K562 (cell line): Measurements from ENCODE around the gene NOBOX. TPM values are rescaled to one million over a fixed set of nuclear protein-coding genes. Genes with fewer than 3 reads are reported as not detected.
"Not testable (repeated sequence)": the region's sequence is repeated elsewhere in the genome, so short reads cannot be mapped to it uniquely, and the experiment has no call there.

Experiments
- ATAC-seq: fragments of 200-7000 bp; cut with Tn5 transposase; 3 replicates; pipeline ENCODE4 v1.9.1; 2020; ENCODE audit warnings: moderate library complexity
- BruUV-seq: library from RNA; stranded (reverse); fragments of 400-500 nt; replicated peaks from 2 replicates; lab custom pipeline; 2021; lab: Mats Ljungman, UMichigan
- CTCF ChIA-PET: fragments of 300-600 bp; formaldehyde crosslinking; extraction: SDS; loops from one replicate; lab custom pipeline; 2021; ENCODE audit warnings: low intra/inter-chr PET ratio; lab: Yijun Ruan, JAX
- POLR2A ChIA-PET: fragments of 300-600, 350-650 bp; sonication (Branson Sonifier 250); formaldehyde crosslinking; extraction: SDS; loops from one replicate; lab custom pipeline; 2021; ENCODE audit warnings: antibody characterized with exemption, inconsistent platforms; lab: Yijun Ruan, JAX
- DNase-seq, 4 experiments: peaks; one replicate each; pipeline versions ENCODE4 v3.0.0 to v3.0.0-alpha.2; 2011 to 2018; ENCODE audit warnings: low spot score in 3 of 4, mixed read lengths in 3 of 4; ENCODE audit errors: extremely low read depth in 1 of 4
- FAIRE-seq: peaks from 2 replicates; lab custom pipeline; 2011; peaks lifted over from hg19 to GRCh38; lab: Jason Lieb, UNC
- H2AFZ ChIP-seq: 2 replicates; pipeline ENCODE4 v1.6.0; 2011; ENCODE audit warnings: low read depth, low read length, control low read depth, inconsistent platforms
- H3K27ac ChIP-seq: fragments of 200-600 bp; 3 replicates; pipeline ENCODE4 v1.8.0; 2011; ENCODE audit warnings: low read depth, mild to moderate bottlenecking, control low read depth, inconsistent platforms, low read length, moderate library complexity, mixed read lengths; ENCODE audit errors: extremely low read depth
- H3K27me3 ChIP-seq, 2 experiments: fragments of 300-600 bp in 1 of 2; 2 replicates in 1 of 2; 3 replicates in 1 of 2; pipeline versions ENCODE4 v1.6.0 to v1.8.0; 2011; ENCODE audit warnings: inconsistent platforms in 2 of 2, low read length in 2 of 2, mild to moderate bottlenecking in 1 of 2, mixed read lengths in 1 of 2, moderate library complexity in 1 of 2; ENCODE audit not compliant: control insufficient read depth in 2 of 2, insufficient read depth in 2 of 2
- H3K36me3 ChIP-seq: fragments of 300-600 bp; 3 replicates; pipeline ENCODE4 v1.8.0; 2011; ENCODE audit warnings: mild to moderate bottlenecking, low read length, inconsistent platforms; ENCODE audit not compliant: control insufficient read depth, insufficient read depth
- H3K4me1 ChIP-seq, 2 experiments: fragments of 200-600 bp in 1 of 2; replicated peaks in 1 of 2; 2 replicates in 1 of 2; 3 replicates in 1 of 2; pipeline versions ENCODE4 v1.5.1 to v1.8.0; 2011; ENCODE audit warnings: inconsistent platforms in 2 of 2, low read length in 2 of 2, mild to moderate bottlenecking in 1 of 2, mixed read lengths in 1 of 2, moderate library complexity in 1 of 2; ENCODE audit not compliant: control insufficient read depth in 2 of 2, insufficient read depth in 2 of 2
- H3K4me2 ChIP-seq: 2 replicates; pipeline ENCODE4 v1.6.1; 2011; ENCODE audit warnings: low read length, control low read depth, inconsistent platforms, mixed read lengths; ENCODE audit not compliant: insufficient read depth
- H3K4me3 ChIP-seq: fragments of 200-600 bp; sonication (generic), shearing (Covaris generic); 2 replicates; pipeline ENCODE4 v1.5.1; 2016; ENCODE audit warnings: control low read depth, inconsistent platforms
- H3K79me2 ChIP-seq: fragments of 200-600 bp; 3 replicates; pipeline ENCODE4 v1.8.0; 2011; ENCODE audit warnings: low read length, inconsistent platforms; ENCODE audit not compliant: control insufficient read depth, insufficient read depth
- H3K9ac ChIP-seq, 2 experiments: 2 replicates each; pipeline versions ENCODE4 v1.6.0 to v1.6.1; 2011; ENCODE audit warnings: low read depth in 2 of 2, low read length in 2 of 2, control low read depth in 1 of 2, inconsistent platforms in 1 of 2, mild to moderate bottlenecking in 1 of 2, mixed read lengths in 1 of 2; ENCODE audit not compliant: insufficient read depth in 1 of 2
- H3K9me1 ChIP-seq: one replicate; pipeline ENCODE4 v1.6.0; 2011; ENCODE audit warnings: inconsistent platforms, mild to moderate bottlenecking, low read length, moderate library complexity; ENCODE audit not compliant: control insufficient read depth, insufficient read depth
- H3K9me3 ChIP-seq: replicated peaks from 2 replicates; pipeline ENCODE4 v1.5.1; 2011; ENCODE audit warnings: low read depth, low read length, inconsistent platforms; ENCODE audit not compliant: control insufficient read depth, insufficient read depth
- H4K20me1 ChIP-seq: replicated peaks from 2 replicates; pipeline ENCODE4 v1.6.1; 2011; ENCODE audit warnings: low read length, inconsistent platforms, mixed read lengths; ENCODE audit not compliant: control insufficient read depth, insufficient read depth
- WGBS: fragments of 100-300 bp; shearing (Covaris generic); methylation state at CpG from one replicate; pipeline ENCODE4 v1.1.6; 2016; ENCODE audit warnings: low coverage, mixed read lengths; ENCODE audit not compliant: insufficient coverage; ENCODE audit errors: missing lambda C conversion rate; 5-methylcytosine and 5-hydroxymethylcytosine counted together
- in situ Hi-C: fragments of 300-500 bp; cut with MboI; formaldehyde crosslinking; loops from 4 replicates; pipeline ENCODE4 v1.15.0; 2018; ENCODE audit warnings: inconsistent platforms, mixed read lengths
- intact Hi-C: fragments of 100-400 bp; cut with micrococcal nuclease; formaldehyde crosslinking; loops from 2 replicates; pipeline ENCODE4 v1.14.2; 2022
- polyA plus RNA-seq, 8 experiments: library from polyadenylated mRNA; depleted of rRNA in 4 of 8; stranded (reverse) in 5 of 8; unstranded in 3 of 8; fragments of >200 nt; fragmentation: Nextera tagmentation in 2 of 8; fragmentation: Illumina TruSeq in 1 of 8; extraction: Ambion mirVana in 2 of 8; extraction: Trizol in 1 of 8; gene quantifications; 2 replicates each; pipeline versions ENCODE4 v1.2.1 to v1.2.3, GENCODE V29; 2011 to 2014; ENCODE audit warnings: inconsistent platforms in 1 of 8, missing spikeins in 1 of 8
- total RNA-seq, 7 experiments: library from RNA; depleted of rRNA in 6 of 7; stranded (reverse); fragments of >200 nt in 6 of 7; fragmentation: Illumina TruSeq in 2 of 7; extraction: Trizol in 2 of 7; gene quantifications; 2 replicates each; pipeline versions ENCODE4 v1.2.1 to v1.2.3, GENCODE V29; 2011 to 2021; ENCODE audit warnings: low replicate concordance in 1 of 7

Gene NOBOX
- total and polyA plus RNA-seq, 9 of the 15 experiments (the other 6 are each of a cell fraction or from before 2014, with no cell fraction given), result not detected

GRCh38 chr7:144365523-144365922 is 38.0 kb downstream of the NOBOX start:
- H2AFZ ChIP-seq, H3K27me3 ChIP-seq, BruUV-seq, H3K4me2 ChIP-seq, H3K27ac ChIP-seq, H3K9ac ChIP-seq, H3K4me3 ChIP-seq, H3K36me3 ChIP-seq, DNase-seq, in situ Hi-C loops, intact Hi-C loops, H3K9me1 ChIP-seq, H3K79me2 ChIP-seq, FAIRE-seq, POLR2A ChIA-PET, H3K4me1 ChIP-seq, H4K20me1 ChIP-seq, CTCF ChIA-PET, H3K9me3 ChIP-seq: not testable (repeated sequence)
- peak; percentile 87 for ATAC-seq
- WGBS, result no CpG with 5 or more reads among the region's 6 CpGs

GRCh38 chr7:144362061-144362460 is 41.4 kb downstream of the NOBOX start:
- H3K4me2 ChIP-seq, H3K27ac ChIP-seq, CTCF ChIA-PET, H3K9me3 ChIP-seq, H3K4me3 ChIP-seq, ATAC-seq, H3K79me2 ChIP-seq, H3K4me1 ChIP-seq, H2AFZ ChIP-seq, in situ Hi-C loops, BruUV-seq, DNase-seq, intact Hi-C loops, H3K9me1 ChIP-seq, H3K9ac ChIP-seq, H3K36me3 ChIP-seq, H4K20me1 ChIP-seq, H3K27me3 ChIP-seq, FAIRE-seq, POLR2A ChIA-PET: not testable (repeated sequence)
- WGBS, result no CpG with 5 or more reads among the region's 3 CpGs

GRCh38 chr7:144356860-144357259 is 46.6 kb downstream of the NOBOX start:
- in situ Hi-C loops, intact Hi-C loops, H3K9ac ChIP-seq, ATAC-seq, H3K27ac ChIP-seq, H3K27me3 ChIP-seq, H3K79me2 ChIP-seq, H3K36me3 ChIP-seq, H2AFZ ChIP-seq, H3K4me3 ChIP-seq, CTCF ChIA-PET, BruUV-seq, POLR2A ChIA-PET, H3K4me2 ChIP-seq, DNase-seq, H3K9me3 ChIP-seq, FAIRE-seq, H3K9me1 ChIP-seq, H4K20me1 ChIP-seq, H3K4me1 ChIP-seq: not testable (repeated sequence)
- WGBS, result no CpG with 5 or more reads among the region's 11 CpGs

GRCh38 chr7:144356185-144356584 is 47.3 kb downstream of the NOBOX start:
- intact Hi-C loops, H4K20me1 ChIP-seq, H3K79me2 ChIP-seq, H3K9me1 ChIP-seq, H3K27ac ChIP-seq, H3K9ac ChIP-seq, in situ Hi-C loops, BruUV-seq, POLR2A ChIA-PET, H3K4me3 ChIP-seq, H3K27me3 ChIP-seq, FAIRE-seq, H3K4me1 ChIP-seq, DNase-seq, H3K9me3 ChIP-seq, CTCF ChIA-PET, ATAC-seq, H3K4me2 ChIP-seq, H3K36me3 ChIP-seq, H2AFZ ChIP-seq: not testable (repeated sequence)
- WGBS, result no CpG with 5 or more reads among the region's 6 CpGs
